Tibial artery (tissue), 4 donors: ENCODE results near the gene CA4.
"Not testable (repeated sequence)": the region's sequence is repeated elsewhere in the genome, so short reads cannot be mapped to it uniquely, and the experiment has no call there.

Experiments
- DNase-seq, 2 donors: peaks; one replicate each; pipeline ENCODE4 v3.0.0-alpha.2; 2019
- H3K27ac ChIP-seq, 2 donors: fragments of 200-600 bp; sonication (generic) in 1 of 2; 1 replicate in 1 of 2; 2 replicates in 1 of 2; pipeline ENCODE4 v1.5.1; 2018 to 2019; ENCODE audit warnings: mild to moderate bottlenecking in 1 of 2
- H3K27me3 ChIP-seq, 2 donors: fragments of 200-600 bp; sonication (generic) in 1 of 2; one replicate each; pipeline versions ENCODE4 v1.5.1 to v1.6.0; 2016 to 2019
- H3K36me3 ChIP-seq, 3 donors: fragments of 200-600 bp; sonication (generic) in 2 of 3; one replicate each; pipeline ENCODE4 v1.5.1; 2016 to 2019; ENCODE audit warnings: mild to moderate bottlenecking in 2 of 3
- H3K4me1 ChIP-seq, 4 donors: fragments of 200-600 bp; sonication (generic) in 2 of 4; 1 replicate in 3 of 4; 2 replicates in 1 of 4; pipeline ENCODE4 v1.5.1; 2016 to 2019
- H3K4me3 ChIP-seq, 2 donors: fragments of 200-600 bp; sonication (generic) in 1 of 2; 1 replicate in 1 of 2; 2 replicates in 1 of 2; pipeline ENCODE4 v1.5.1; 2018 to 2019; ENCODE audit warnings: mild to moderate bottlenecking in 2 of 2
- H3K9me3 ChIP-seq, 3 donors: fragments of 200-600 bp; sonication (generic) in 1 of 3; one replicate each; pipeline ENCODE4 v1.5.1; 2016 to 2019
- intact Hi-C: fragments of 100-400 bp; cut with DNase I; formaldehyde crosslinking; loops from one replicate; pipeline ENCODE4 v1.15.0; 2023; ENCODE audit warnings: low total_unique reads
- TF ChIP-seq, protein P1 (sequence below), 2 experiments: fragments of 200-600 bp in 1 of 2; fragments of 450-650 bp in 1 of 2; IDR thresholded peaks; one replicate each; pipeline ENCODE4 v1.5.1; 2017 to 2019; ENCODE audit warnings: antibody characterized with exemption in 2 of 2, mild to moderate bottlenecking in 1 of 2, moderate library complexity in 1 of 2

The CA4 gene

GRCh38 chr17:60107526-60108257 is 42.1 kb upstream of the CA4 start:
- DNase-seq, result no peak
- intact Hi-C loops, result loop anchor here (10.0 kb wide), 1 partner anchor 317 kb away; the partner anchor contains the start of gene CHCT1
- no peaks in the 10 kb centered on the region for H3K36me3 ChIP-seq
- H3K27me3 ChIP-seq, result peaks cover 0 to 5% of the 10 kb centered on the region in 2 donors
- no peak overlapping the region for H3K4me3 ChIP-seq
- no peaks in the 10 kb centered on the region for H3K9me3 ChIP-seq
- H3K27ac ChIP-seq, result no peak overlapping the region
- H3K4me1 ChIP-seq, result no peaks in the 10 kb centered on the region
- TF ChIP-seq, protein P1, sequence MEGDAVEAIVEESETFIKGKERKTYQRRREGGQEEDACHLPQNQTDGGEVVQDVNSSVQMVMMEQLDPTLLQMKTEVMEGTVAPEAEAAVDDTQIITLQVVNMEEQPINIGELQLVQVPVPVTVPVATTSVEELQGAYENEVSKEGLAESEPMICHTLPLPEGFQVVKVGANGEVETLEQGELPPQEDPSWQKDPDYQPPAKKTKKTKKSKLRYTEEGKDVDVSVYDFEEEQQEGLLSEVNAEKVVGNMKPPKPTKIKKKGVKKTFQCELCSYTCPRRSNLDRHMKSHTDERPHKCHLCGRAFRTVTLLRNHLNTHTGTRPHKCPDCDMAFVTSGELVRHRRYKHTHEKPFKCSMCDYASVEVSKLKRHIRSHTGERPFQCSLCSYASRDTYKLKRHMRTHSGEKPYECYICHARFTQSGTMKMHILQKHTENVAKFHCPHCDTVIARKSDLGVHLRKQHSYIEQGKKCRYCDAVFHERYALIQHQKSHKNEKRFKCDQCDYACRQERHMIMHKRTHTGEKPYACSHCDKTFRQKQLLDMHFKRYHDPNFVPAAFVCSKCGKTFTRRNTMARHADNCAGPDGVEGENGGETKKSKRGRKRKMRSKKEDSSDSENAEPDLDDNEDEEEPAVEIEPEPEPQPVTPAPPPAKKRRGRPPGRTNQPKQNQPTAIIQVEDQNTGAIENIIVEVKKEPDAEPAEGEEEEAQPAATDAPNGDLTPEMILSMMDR (IDR thresholded peaks at IDR 0.05), result no peak

GRCh38 chr17:60108309-60108708 is 41.5 kb upstream of the CA4 start:
- not testable (repeated sequence) for H3K9me3 ChIP-seq, H3K4me3 ChIP-seq, DNase-seq, H3K36me3 ChIP-seq, H3K4me1 ChIP-seq, H3K27me3 ChIP-seq, H3K27ac ChIP-seq
- intact Hi-C loops, result loop anchor here (10.0 kb wide), 1 partner anchor 316 kb away; the partner anchor contains the start of gene CHCT1

- Histone ChIP-seq H3K4me3 (no peak overlapping the region), H3K9me3 (no peaks in the 10 kb centered on the region), H3K36me3 (no peaks in the 10 kb centered on the region), H3K27ac (no peak overlapping the region), H3K4me1 (no peaks in the 10 kb centered on the region), H3K27me3 (no peaks in the 10 kb centered on the region)
- intact Hi-C loops, result loop anchor here (10.0 kb wide), 1 partner anchor 316 kb away; the partner anchor contains the start of gene CHCT1
- no peak for DNase-seq
- TF ChIP-seq, protein P1 (IDR thresholded peaks at IDR 0.05), result no peak
These were observed 41.1 kb upstream of the CA4 start for GRCh38 chr17:60108712-60109111.

DNA sequence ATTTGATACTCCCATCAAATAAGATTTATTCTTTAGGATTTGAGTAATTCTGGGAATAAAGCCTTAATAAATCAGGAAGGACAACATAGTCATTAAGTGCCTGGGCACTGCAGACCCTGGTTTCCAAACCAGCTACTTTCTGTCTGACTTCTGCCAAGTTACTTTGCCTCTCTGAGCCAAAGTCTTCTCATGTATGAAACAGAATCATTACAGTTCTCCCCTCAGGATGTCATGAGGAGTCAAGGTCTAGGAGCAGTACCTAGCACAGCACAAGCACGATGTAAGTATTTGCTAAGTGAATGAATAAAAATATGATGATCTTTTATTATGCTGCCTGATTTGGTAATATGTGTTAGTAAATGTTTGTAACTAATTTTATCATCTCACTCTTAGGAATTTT is 40.6 kb upstream of the CA4 start:
- Histone ChIP-seq H3K36me3 (no peaks in the 10 kb centered on the region), H3K9me3 (no peaks in the 10 kb centered on the region), H3K4me1 (no peaks in the 10 kb centered on the region), H3K4me3 (no peak overlapping the region), H3K27ac (no peak overlapping the region), H3K27me3 (no peaks in the 10 kb centered on the region)
- TF ChIP-seq, protein P1 (IDR thresholded peaks at IDR 0.05), result no peak
- no peak for DNase-seq
- intact Hi-C loops, result loop anchor here (10.0 kb wide), 1 partner anchor 316 kb away; the partner anchor contains the start of gene CHCT1

DNA sequence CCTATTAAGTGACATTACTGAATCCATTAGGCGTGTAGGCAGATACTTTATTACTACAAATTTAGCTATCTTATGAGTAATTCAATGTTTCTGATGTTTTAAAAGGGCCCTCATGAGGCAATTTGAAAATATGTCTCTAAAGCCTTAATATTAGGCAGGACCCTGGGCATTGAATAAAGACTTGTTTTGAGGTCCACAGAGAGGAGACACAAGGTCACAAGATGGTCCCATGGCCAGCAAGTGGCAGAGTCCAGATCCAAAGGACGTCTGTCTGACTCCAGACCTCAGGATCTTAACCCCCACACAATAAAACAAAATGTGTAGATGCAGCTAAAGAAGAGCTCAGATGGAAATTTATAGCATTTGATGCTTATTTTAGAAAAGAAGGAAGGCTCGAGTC is 39.2 kb upstream of the CA4 start:
- no peaks in the 10 kb centered on the region for H3K4me1 ChIP-seq
- TF ChIP-seq, protein P1 (IDR thresholded peaks at IDR 0.05), result no peak

DNA sequence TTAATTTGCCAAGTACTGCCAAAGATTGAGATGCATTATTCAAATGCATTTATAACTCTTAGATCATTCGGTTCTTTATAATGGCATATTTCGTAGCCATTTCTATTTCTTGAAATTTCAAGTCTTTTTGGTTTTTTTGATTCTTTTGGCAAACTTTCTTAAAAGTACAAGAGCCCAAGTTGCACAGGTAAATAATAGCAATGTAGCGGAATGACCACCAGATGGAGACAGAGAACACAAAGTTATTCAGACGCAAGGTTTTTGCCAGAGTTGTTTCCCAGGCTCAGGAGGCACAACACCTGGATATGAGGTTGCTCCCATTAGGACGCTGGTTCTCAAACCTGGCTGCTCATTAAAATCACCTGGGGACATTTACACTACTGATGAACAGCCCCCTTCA is 38.1 kb upstream of the CA4 start:
- H3K4me3 ChIP-seq, DNase-seq, H3K27ac ChIP-seq, H3K27me3 ChIP-seq, intact Hi-C loops, H3K36me3 ChIP-seq, H3K9me3 ChIP-seq, H3K4me1 ChIP-seq: not testable (repeated sequence)

More for the DNA sequence above, 39.2 kb upstream of the CA4 start:
- H3K9me3 ChIP-seq, result no peaks in the 10 kb centered on the region
- intact Hi-C loops, result no loop called here
- no peak overlapping the region for H3K27ac ChIP-seq
- H3K4me3 ChIP-seq, result no peak overlapping the region
- H3K36me3 ChIP-seq, result no peaks in the 10 kb centered on the region
- DNase-seq, result no peak
- H3K27me3 ChIP-seq, result no peaks in the 10 kb centered on the region

- H3K9me3 ChIP-seq, intact Hi-C loops, H3K27ac ChIP-seq, H3K4me3 ChIP-seq, H3K4me1 ChIP-seq, DNase-seq, H3K36me3 ChIP-seq, H3K27me3 ChIP-seq: not testable (repeated sequence)
These were observed 34.4 kb upstream of the CA4 start for GRCh38 chr17:60115364-60115763.

- H3K4me1 ChIP-seq, intact Hi-C loops: not testable (repeated sequence)
These were observed 33.6 kb upstream of the CA4 start for GRCh38 chr17:60116196-60116595.

DNA sequence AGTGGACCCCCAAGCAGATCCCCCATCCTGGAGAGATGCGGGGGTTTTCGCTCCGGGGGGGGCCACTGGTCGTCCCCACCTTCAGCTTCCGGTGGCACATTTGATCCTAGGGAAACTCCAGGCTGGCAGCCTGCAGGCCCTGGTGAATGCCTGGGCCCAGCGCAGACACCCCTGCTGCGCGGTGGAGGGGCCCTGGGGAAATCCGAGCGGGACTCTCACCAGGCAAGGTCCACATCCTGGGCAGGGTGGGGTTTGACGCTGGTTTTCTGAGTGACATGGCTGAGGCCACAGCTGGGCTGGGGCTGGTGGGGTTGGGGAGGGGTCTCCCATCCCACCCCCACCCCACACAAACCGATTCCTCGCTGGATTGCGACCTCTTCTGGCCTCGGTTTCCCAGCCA is 30.6 kb upstream of the CA4 start:
- H3K9me3 ChIP-seq, H3K27me3 ChIP-seq, DNase-seq, H3K27ac ChIP-seq, H3K4me3 ChIP-seq, H3K36me3 ChIP-seq, H3K4me1 ChIP-seq, intact Hi-C loops: not testable (repeated sequence)

More at GRCh38 chr17:60116196-60116595, 33.6 kb upstream of the CA4 start:
- not testable (repeated sequence) for H3K27ac ChIP-seq, H3K4me3 ChIP-seq, H3K36me3 ChIP-seq, H3K27me3 ChIP-seq, DNase-seq, H3K9me3 ChIP-seq
